Raji (cell line): Measurements from ENCODE around the gene LIN37.

Experiments
- POLR2A ChIP-seq: IDR thresholded peaks from 2 replicates; pipeline ENCODE4 v1.6.1; 2011; ENCODE audit warnings: low read depth, low read length, control low read depth; ENCODE audit not compliant: insufficient read depth

LIN37 gene

GRCh38 chr19:35716801-35717664 lies 31.3 kb upstream of the LIN37 start:
- peak; percentile 88 for TF ChIP-seq POLR2A

GRCh38 chr19:35717665-35718344 lies 30.6 kb upstream of the LIN37 start, which contains the start of gene KMT2B:
TSS of gene KMT2B (plus strand) at chr19:35718003. CDS start at chr19:35718019, 16 bp downstream.
- no peak for TF ChIP-seq POLR2A

GRCh38 chr19:35718345-35719041 lies 29.9 kb upstream of the LIN37 start:
- no peak for TF ChIP-seq POLR2A

GRCh38 chr19:35719402-35720162 lies 28.8 kb upstream of the LIN37 start:
- no peak for TF ChIP-seq POLR2A

GRCh38 chr19:35720163-35720524 lies 28.2 kb upstream of the LIN37 start:
- no peak for TF ChIP-seq POLR2A

- no peak for TF ChIP-seq POLR2A
Observed at GRCh38 chr19:35720648-35721047, 27.7 kb upstream of the LIN37 start.

GRCh38 chr19:35721374-35721773 lies 27.0 kb upstream of the LIN37 start:
- TF ChIP-seq POLR2A, result no peak

GRCh38 chr19:35722461-35722860 lies 25.9 kb upstream of the LIN37 start:
- no peak for TF ChIP-seq POLR2A

GRCh38 chr19:35722897-35723296 lies 25.5 kb upstream of the LIN37 start:
- TF ChIP-seq POLR2A, result no peak

GRCh38 chr19:35723671-35724070 lies 24.7 kb upstream of the LIN37 start:
- no peak for TF ChIP-seq POLR2A

- no peak for TF ChIP-seq POLR2A
Observed at GRCh38 chr19:35724560-35724959, 23.8 kb upstream of the LIN37 start.

GRCh38 chr19:35725216-35725861 lies 23.0 kb upstream of the LIN37 start:
- no peak for TF ChIP-seq POLR2A

- no peak for TF ChIP-seq POLR2A
Observed at GRCh38 chr19:35727053-35727955, 21.1 kb upstream of the LIN37 start.
